Activated CD8-positive, alpha-beta T cell treated with anti-CD3 and anti-CD28 coated beads for 36 hours (primary cell): ENCODE measurements around the gene GAS2L1. TPM values are rescaled to one million over a fixed set of nuclear protein-coding genes. Genes with fewer than 3 reads are reported as not detected.

Source experiments
- ATAC-seq: fragments of 200-7000 bp; cut with Tn5 transposase; one replicate; pipeline ENCODE4 v1.10.0; 2021; ENCODE audit warnings: mild to moderate bottlenecking, moderate library complexity
- CTCF ChIA-PET: fragments of 350-600 bp; sonication (Branson Sonifier 250); formaldehyde crosslinking; loops from one replicate; lab custom pipeline; 2021; ENCODE audit warnings: antibody characterized with exemption; lab: Charles Lee
- POLR2A ChIA-PET: fragments of 350-600 bp; sonication (Branson Sonifier 250); formaldehyde crosslinking; loops from one replicate; lab custom pipeline; 2021; ENCODE audit warnings: antibody characterized with exemption; lab: Charles Lee
- DNase-seq: peaks from one replicate; pipeline ENCODE4 v3.0.0-alpha.2; 2020
- H3K27ac Mint-ChIP-seq: one replicate; pipeline ENCODE4 v1.8.0; 2021; ENCODE audit warnings: mild to moderate bottlenecking, mixed read lengths
- H3K27me3 Mint-ChIP-seq: one replicate; pipeline ENCODE4 v1.8.0; 2021; ENCODE audit warnings: mixed read lengths
- H3K36me3 Mint-ChIP-seq: one replicate; pipeline ENCODE4 v1.8.0; 2021; ENCODE audit warnings: low read depth, mixed read lengths
- H3K4me1 Mint-ChIP-seq: one replicate; pipeline ENCODE4 v1.8.0; 2021; ENCODE audit warnings: low read depth, mixed read lengths
- H3K4me3 Mint-ChIP-seq: one replicate; pipeline ENCODE4 v1.8.0; 2021; ENCODE audit warnings: mild to moderate bottlenecking, moderate library complexity, mixed read lengths
- H3K9me3 Mint-ChIP-seq: one replicate; pipeline ENCODE4 v1.8.0; 2021; ENCODE audit warnings: mixed read lengths
- CTCF ChIP-seq: fragments of 200-600 bp; IDR thresholded peaks from one replicate; pipeline ENCODE4 v1.8.0; 2022; ENCODE audit warnings: antibody characterized with exemption, mild to moderate bottlenecking
- intact Hi-C: fragments of 100-400 bp; cut with micrococcal nuclease; formaldehyde crosslinking; loops from one replicate; pipeline ENCODE4 v1.10.0; 2022
- total RNA-seq, 2 experiments: library from RNA; stranded (reverse); gene quantifications; one replicate each; pipeline ENCODE4 v1.2.3, GENCODE V29; 2021

GAS2L1 gene
- total RNA-seq, 2 experiments from 2014 or later = 0.36 to 1.1 TPM

GRCh38 chr22:29338398-29338797 lies 31.9 kb downstream of the GAS2L1 start:
- ATAC-seq (no peak), DNase-seq (no peak)
- no peak for TF ChIP-seq CTCF
- H3K36me3 Mint-ChIP-seq = peaks cover 26% of the 10 kb centered on the region
- ChIA-PET CTCF (no interaction called here), POLR2A (no interaction called here)
- no peaks in the 10 kb centered on the region for H3K4me1 Mint-ChIP-seq
- no peak overlapping the region for H3K4me3 Mint-ChIP-seq
- intact Hi-C loops = no loop called here
- H3K9me3 Mint-ChIP-seq = no peaks in the 10 kb centered on the region
- H3K27ac Mint-ChIP-seq = no peak overlapping the region
- H3K27me3 Mint-ChIP-seq = no peaks in the 10 kb centered on the region

GRCh38 chr22:29339381-29340235 lies 33.2 kb downstream of the GAS2L1 start:
- no peak overlapping the region for H3K4me3 Mint-ChIP-seq
- H3K27me3 Mint-ChIP-seq = no peaks in the 10 kb centered on the region
- DNase-seq (no peak), ATAC-seq (no peak)
- POLR2A ChIA-PET = no interaction called here
- no peaks in the 10 kb centered on the region for H3K9me3 Mint-ChIP-seq
- CTCF ChIA-PET = interaction anchor here (1.5 kb wide), 1 partner anchor 26 kb away, joined by 4 read pairs; no protein-coding TSS in a partner anchor
- no peak for TF ChIP-seq CTCF
- no peak overlapping the region for H3K27ac Mint-ChIP-seq
- no peaks in the 10 kb centered on the region for H3K4me1 Mint-ChIP-seq
- intact Hi-C loops = no loop called here
- H3K36me3 Mint-ChIP-seq = peaks cover 28% of the 10 kb centered on the region

- ChIA-PET CTCF (interaction anchor here (1.5 kb wide), 1 partner anchor 27 kb away, joined by 4 read pairs; no protein-coding TSS in a partner anchor), POLR2A (no interaction called here)
- Mint-ChIP-seq H3K4me3 (no peak overlapping the region), H3K36me3 (peaks cover 30% of the 10 kb centered on the region), H3K27me3 (no peaks in the 10 kb centered on the region), H3K9me3 (no peaks in the 10 kb centered on the region), H3K27ac (no peak overlapping the region), H3K4me1 (no peaks in the 10 kb centered on the region)
- DNase-seq (no peak), ATAC-seq (no peak)
- TF ChIP-seq CTCF = no peak
- intact Hi-C loops = no loop called here
Observed at GRCh38 chr22:29340566-29340965, 34.1 kb downstream of the GAS2L1 start.

- ChIA-PET CTCF (interaction anchor here (1.5 kb wide), 1 partner anchor 28 kb away, joined by 4 read pairs; no protein-coding TSS in a partner anchor), POLR2A (interaction anchor here (0.6 kb wide), 1 partner anchor 519 kb away, joined by 3 read pairs; no protein-coding TSS in a partner anchor)
- Mint-ChIP-seq H3K36me3 (peaks cover 30% of the 10 kb centered on the region), H3K27me3 (no peaks in the 10 kb centered on the region), H3K4me3 (no peak overlapping the region), H3K9me3 (no peaks in the 10 kb centered on the region), H3K4me1 (no peaks in the 10 kb centered on the region), H3K27ac (no peak overlapping the region)
- ATAC-seq (no peak), DNase-seq (no peak)
- no peak for TF ChIP-seq CTCF
- intact Hi-C loops = no loop called here
Observed at GRCh38 chr22:29341056-29341848, 34.8 kb downstream of the GAS2L1 start.

- H3K36me3 Mint-ChIP-seq = peaks cover 33% of the 10 kb centered on the region
- no peak overlapping the region for H3K27ac Mint-ChIP-seq
- ATAC-seq (no peak), DNase-seq (no peak)
- no peaks in the 10 kb centered on the region for H3K27me3 Mint-ChIP-seq
- CTCF ChIA-PET = no interaction called here
- H3K9me3 Mint-ChIP-seq = no peaks in the 10 kb centered on the region
- intact Hi-C loops = no loop called here
- POLR2A ChIA-PET = interaction anchor here (0.6 kb wide), 1 partner anchor 519 kb away, joined by 3 read pairs; no protein-coding TSS in a partner anchor
- H3K4me1 Mint-ChIP-seq = no peaks in the 10 kb centered on the region
- no peak overlapping the region for H3K4me3 Mint-ChIP-seq
- TF ChIP-seq CTCF = no peak
Observed at GRCh38 chr22:29341849-29342127, 35.3 kb downstream of the GAS2L1 start.
